Mesenchymal stem cell (in vitro differentiated cells and primary cell): ENCODE data around the gene SLX4.

Experiments
- DNase-seq: peaks from one replicate; pipeline ENCODE4 v3.0.0-alpha.2; 2013
- H2AFZ ChIP-seq: one replicate; pipeline ENCODE4 v1.6.1; 2013; ENCODE audit warnings: low read depth, mild to moderate bottlenecking, control low read depth, inconsistent platforms, low read length, moderate library complexity
- H2AK5ac ChIP-seq: 2 replicates; pipeline ENCODE4 v1.6.1; 2013; ENCODE audit warnings: low read length, moderate library complexity, mild to moderate bottlenecking, inconsistent platforms; ENCODE audit not compliant: severe bottlenecking
- H2BK120ac ChIP-seq: one replicate; pipeline ENCODE4 v1.6.1; 2013; ENCODE audit warnings: low read depth, mild to moderate bottlenecking, inconsistent platforms, low read length, moderate library complexity
- H2BK12ac ChIP-seq, 2 experiments: one replicate each; pipeline ENCODE4 v1.6.1; 2013; ENCODE audit warnings: inconsistent platforms in 2 of 2, low read length in 2 of 2, mild to moderate bottlenecking in 2 of 2, moderate library complexity in 2 of 2, control low read depth in 1 of 2
- H2BK15ac ChIP-seq: one replicate; pipeline ENCODE4 v1.6.1; 2013; ENCODE audit warnings: mild to moderate bottlenecking, low read depth, inconsistent platforms; ENCODE audit not compliant: poor library complexity, severe bottlenecking
- H2BK5ac ChIP-seq: 2 replicates; pipeline ENCODE4 v1.6.1; 2013; ENCODE audit warnings: low read depth, mild to moderate bottlenecking, low read length, control low read depth, inconsistent platforms; ENCODE audit not compliant: poor library complexity, severe bottlenecking
- H3K14ac ChIP-seq, 2 experiments: one replicate each; pipeline ENCODE4 v1.6.1; 2013; ENCODE audit warnings: inconsistent platforms in 2 of 2, low read length in 2 of 2, control low read depth in 1 of 2, mild to moderate bottlenecking in 1 of 2, moderate library complexity in 1 of 2
- H3K18ac ChIP-seq, 2 experiments: one replicate each; pipeline ENCODE4 v1.6.1; 2013; ENCODE audit warnings: inconsistent platforms in 2 of 2, low read length in 2 of 2, control low read depth in 1 of 2, low read depth in 1 of 2, mild to moderate bottlenecking in 1 of 2
- H3K23ac ChIP-seq, 2 experiments: one replicate each; pipeline ENCODE4 v1.6.1; 2013; ENCODE audit warnings: inconsistent platforms in 2 of 2, low read length in 2 of 2, mild to moderate bottlenecking in 2 of 2, moderate library complexity in 2 of 2, control low read depth in 1 of 2
- H3K27ac ChIP-seq: 2 replicates; pipeline ENCODE4 v1.5.1; 2013; ENCODE audit warnings: mild to moderate bottlenecking, moderate library complexity, low read length, control low read depth, inconsistent platforms; ENCODE audit not compliant: poor library complexity, severe bottlenecking
- H3K27me3 ChIP-seq, 2 experiments: 2 replicates each; pipeline versions ENCODE4 v1.6.1 to v1.7.0; 2013; ENCODE audit warnings: low read length in 2 of 2, mild to moderate bottlenecking in 2 of 2, moderate library complexity in 2 of 2, control low read depth in 1 of 2, inconsistent platforms in 1 of 2; ENCODE audit not compliant: control insufficient read depth in 1 of 2, insufficient read depth in 1 of 2
- H3K36me3 ChIP-seq, 2 experiments: 2 replicates each; pipeline versions ENCODE4 v1.6.1 to v1.7.0; 2013; ENCODE audit warnings: low read length in 2 of 2, control low read depth in 1 of 2, inconsistent platforms in 1 of 2, low read depth in 1 of 2, mild to moderate bottlenecking in 1 of 2; ENCODE audit not compliant: insufficient read depth in 2 of 2, control insufficient read depth in 1 of 2
- H3K4ac ChIP-seq, 2 experiments: one replicate each; pipeline ENCODE4 v1.6.1; 2013; ENCODE audit warnings: inconsistent platforms in 2 of 2, low read length in 2 of 2, mild to moderate bottlenecking in 2 of 2, moderate library complexity in 2 of 2, control low read depth in 1 of 2, low read depth in 1 of 2
- H3K4me1 ChIP-seq: 2 replicates; pipeline ENCODE4 v1.6.1; 2013; ENCODE audit warnings: low read depth, low read length, control low read depth; ENCODE audit not compliant: control insufficient read depth, insufficient read depth
- H3K4me2 ChIP-seq: 2 replicates; pipeline ENCODE4 v1.6.1; 2013; ENCODE audit warnings: low read length, mild to moderate bottlenecking, inconsistent platforms; ENCODE audit not compliant: poor library complexity, severe bottlenecking
- H3K4me3 ChIP-seq, 2 experiments: 2 replicates each; pipeline versions ENCODE4 v1.5.1 to v1.7.0; 2013; ENCODE audit warnings: low read length in 2 of 2, mild to moderate bottlenecking in 2 of 2, control low read depth in 1 of 2, low read depth in 1 of 2; ENCODE audit not compliant: insufficient read depth in 1 of 2
- H3K79me1 ChIP-seq: replicated peaks from 2 replicates; pipeline ENCODE4 v1.6.1; 2013; ENCODE audit warnings: mild to moderate bottlenecking, control low read depth, low read length, inconsistent platforms; ENCODE audit not compliant: poor library complexity, severe bottlenecking
- H3K9ac ChIP-seq: 2 replicates; pipeline ENCODE4 v1.7.0; 2013; ENCODE audit warnings: mild to moderate bottlenecking, low read length, moderate library complexity
- H3K9me3 ChIP-seq: 2 replicates; pipeline ENCODE4 v1.7.0; 2013; ENCODE audit warnings: mild to moderate bottlenecking, low read length; ENCODE audit not compliant: control insufficient read depth
- H4K8ac ChIP-seq: one replicate; pipeline ENCODE4 v1.6.1; 2013; ENCODE audit warnings: inconsistent platforms, mild to moderate bottlenecking, low read length, moderate library complexity
- H4K91ac ChIP-seq: one replicate; pipeline ENCODE4 v1.6.1; 2013; ENCODE audit warnings: mild to moderate bottlenecking, low read length, inconsistent platforms
- WGBS: methylation state at CpG from one replicate; pipeline ENCODE4 v1.1.7; 2013; ENCODE audit warnings: mixed read lengths; 5-methylcytosine and 5-hydroxymethylcytosine counted together

SLX4 gene

DNA sequence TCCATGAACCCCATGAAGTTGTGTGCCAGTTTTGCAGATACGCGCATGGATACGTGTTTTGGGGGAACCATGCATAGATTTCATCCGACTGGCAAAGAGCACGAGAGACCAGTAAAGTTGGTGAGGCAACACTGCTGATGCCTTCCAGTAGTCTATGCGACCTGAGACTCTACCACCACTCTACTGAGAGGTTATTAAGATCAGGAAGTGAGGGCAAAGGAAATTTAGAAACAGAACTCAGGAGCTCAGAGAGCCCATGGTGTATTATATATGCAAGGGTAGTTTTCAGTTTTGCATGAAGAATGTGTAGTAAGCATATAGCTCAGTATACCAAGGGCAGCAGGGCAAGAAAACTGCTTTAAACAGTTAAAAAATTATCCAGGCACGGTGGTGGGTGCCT, 4.2 kb downstream of the SLX4 start:
- H3K18ac ChIP-seq: no peak overlapping the region
- no peak overlapping the region for H2BK15ac ChIP-seq
- H3K9me3 ChIP-seq: no peaks in the 10 kb centered on the region
- peaks cover 2% of the 10 kb centered on the region for H3K4me1 ChIP-seq
- H2AFZ ChIP-seq: no peak overlapping the region
- H3K27me3 ChIP-seq: no peaks in the 10 kb centered on the region
- no peak overlapping the region for H4K8ac ChIP-seq
- H4K91ac ChIP-seq: no peak overlapping the region
- no peak overlapping the region for H3K23ac ChIP-seq
- H3K4ac ChIP-seq: no peak overlapping the region
- no peak overlapping the region for H3K9ac ChIP-seq
- H2AK5ac ChIP-seq: no peak overlapping the region
- no peak overlapping the region for H3K4me3 ChIP-seq
- no peak overlapping the region for H3K4me2 ChIP-seq
- no peak overlapping the region for H3K27ac ChIP-seq
- H3K14ac ChIP-seq: no peak overlapping the region
- H3K79me1 ChIP-seq: peaks cover 16% of the 10 kb centered on the region
- 99% methylated on average over 7 of the region's 7 CpGs for WGBS
- H2BK5ac ChIP-seq: no peak overlapping the region
- H2BK120ac ChIP-seq: no peak overlapping the region
- no peak overlapping the region for H2BK12ac ChIP-seq
- DNase-seq: no peak
- peaks cover 20 to 26% of the 10 kb centered on the region in 2 experiments for H3K36me3 ChIP-seq

DNA sequence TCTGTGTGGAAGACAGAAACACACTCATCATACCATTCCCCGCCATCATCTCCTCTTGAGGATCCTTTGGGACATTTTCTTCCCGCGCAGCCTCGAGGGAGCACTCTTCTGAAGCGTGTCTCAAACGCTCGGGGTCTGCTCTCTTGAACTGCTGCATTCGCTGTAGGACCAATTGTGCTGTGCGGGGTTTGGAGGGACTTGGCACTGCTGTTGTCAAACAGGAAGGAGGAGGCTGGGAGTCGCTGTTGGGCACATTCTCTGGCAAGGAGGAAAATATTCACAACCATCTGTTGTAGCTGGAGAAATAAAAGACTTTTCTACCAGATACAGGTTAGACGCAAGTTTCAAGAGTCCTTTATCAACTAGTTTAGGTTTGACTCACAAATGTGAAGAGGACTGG, 5.0 kb downstream of the SLX4 start:
- no peak overlapping the region for H3K4ac ChIP-seq
- no peak overlapping the region for H3K14ac ChIP-seq
- no peaks in the 10 kb centered on the region for H3K9me3 ChIP-seq
- H3K27me3 ChIP-seq: no peaks in the 10 kb centered on the region
- H2BK12ac ChIP-seq: no peak overlapping the region
- WGBS: 96% methylated on average over 10 of the region's 11 CpGs
- DNase-seq: no peak
- H2BK15ac ChIP-seq: no peak overlapping the region
- H3K79me1 ChIP-seq: peaks cover 17% of the 10 kb centered on the region
- no peak overlapping the region for H3K27ac ChIP-seq
- peaks cover 23 to 33% of the 10 kb centered on the region in 2 experiments for H3K36me3 ChIP-seq
- no peak overlapping the region for H3K4me3 ChIP-seq
- no peak overlapping the region for H3K9ac ChIP-seq
- no peak overlapping the region for H4K91ac ChIP-seq
- no peak overlapping the region for H3K4me2 ChIP-seq
- H3K4me1 ChIP-seq: peaks cover 2% of the 10 kb centered on the region
- H2AFZ ChIP-seq: no peak overlapping the region
- no peak overlapping the region for H3K18ac ChIP-seq
- no peak overlapping the region for H2AK5ac ChIP-seq
- H2BK5ac ChIP-seq: no peak overlapping the region
- H3K23ac ChIP-seq: no peak overlapping the region
- no peak overlapping the region for H2BK120ac ChIP-seq
- H4K8ac ChIP-seq: no peak overlapping the region

DNA sequence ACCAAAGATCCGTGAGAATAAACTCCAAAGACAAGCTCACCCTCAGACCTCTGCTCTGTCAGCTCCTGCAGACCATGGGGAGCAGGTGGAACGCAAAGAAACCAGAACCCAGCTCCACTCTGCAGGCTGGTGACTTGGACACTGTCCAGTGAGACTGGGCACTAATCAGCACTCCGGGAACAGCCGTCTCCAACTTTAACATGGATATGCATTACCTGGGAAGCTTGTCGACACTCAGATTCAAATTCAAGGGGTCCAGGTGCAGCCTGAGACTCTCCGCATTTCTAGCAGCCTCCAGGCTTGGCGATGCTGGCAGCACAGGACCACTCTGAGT, 9.1 kb downstream of the SLX4 start:
- Histone ChIP-seq H3K4me2 (no peak overlapping the region), H3K9ac (no peak overlapping the region), H3K23ac (no peak overlapping the region), H2BK5ac (no peak overlapping the region), H4K91ac (no peak overlapping the region), H3K27me3 (no peaks in the 10 kb centered on the region), H3K27ac (no peak overlapping the region), H3K4ac (no peak overlapping the region), H3K18ac (no peak overlapping the region), H3K4me3 (no peak overlapping the region), H3K79me1 (peaks cover 3% of the 10 kb centered on the region), H2AFZ (no peak overlapping the region), H2AK5ac (no peak overlapping the region), H3K4me1 (no peaks in the 10 kb centered on the region), H2BK12ac (no peak overlapping the region), H3K14ac (no peak overlapping the region), H3K36me3 (peaks cover 56 to 59% of the 10 kb centered on the region in 2 experiments), H2BK120ac (no peak overlapping the region), H4K8ac (no peak overlapping the region), H2BK15ac (no peak overlapping the region), H3K9me3 (peaks cover 14% of the 10 kb centered on the region)
- no peak for DNase-seq
- 98% methylated on average over 7 of the region's 7 CpGs for whole genome bisulfite sequencing

DNA sequence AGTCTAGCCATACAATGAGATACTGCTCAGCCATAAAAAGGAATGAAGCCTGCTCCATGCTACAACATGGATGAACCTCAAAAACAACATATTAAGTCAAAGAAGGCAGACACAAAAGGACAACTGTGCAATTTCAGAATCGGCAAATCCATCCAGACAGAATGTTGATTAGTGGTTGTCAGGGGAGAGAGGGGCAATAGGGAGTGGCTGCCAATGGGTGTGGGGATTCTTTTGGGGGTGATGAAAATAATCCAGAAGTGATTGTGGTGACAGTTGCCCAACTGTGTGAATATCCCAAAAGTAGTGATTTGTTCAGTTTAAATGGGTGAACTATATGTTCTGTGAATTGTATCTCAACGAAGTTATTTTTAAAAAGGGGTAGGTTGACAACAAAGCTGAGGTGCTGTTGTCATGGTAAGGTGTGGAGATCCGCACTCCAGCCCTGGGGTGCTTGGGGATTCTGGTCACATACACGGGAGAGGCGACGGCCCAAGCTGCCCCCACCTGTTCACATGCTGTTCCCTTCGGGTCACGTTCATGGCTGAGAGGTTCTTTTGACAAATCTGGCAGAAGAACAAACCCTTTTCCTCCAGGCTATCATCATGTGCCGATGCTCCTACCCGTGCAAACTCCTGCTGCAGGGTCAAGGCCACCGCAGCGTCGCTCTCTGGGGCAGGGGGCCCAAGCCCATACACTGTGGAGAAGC, 9.6 kb downstream of the SLX4 start:
- Histone ChIP-seq H2BK12ac (no peak overlapping the region), H3K23ac (no peak overlapping the region), H2AFZ (no peak overlapping the region), H3K14ac (no peak overlapping the region), H3K9me3 (peaks cover 14% of the 10 kb centered on the region), H2BK120ac (no peak overlapping the region), H4K8ac (no peak overlapping the region), H2BK15ac (no peak overlapping the region), H3K4ac (no peak overlapping the region), H2AK5ac (no peak overlapping the region), H3K4me2 (no peak overlapping the region), H3K79me1 (peaks cover 3% of the 10 kb centered on the region), H4K91ac (no peak overlapping the region), H2BK5ac (no peak overlapping the region), H3K9ac (no peak overlapping the region), H3K4me1 (no peaks in the 10 kb centered on the region), H3K36me3 (peaks cover 56 to 63% of the 10 kb centered on the region in 2 experiments), H3K27me3 (no peaks in the 10 kb centered on the region), H3K27ac (no peak overlapping the region), H3K4me3 (no peak overlapping the region), H3K18ac (no peak overlapping the region)
- WGBS: 98% methylated on average over 13 of the region's 13 CpGs
- DNase-seq: no peak
